Hepatocyte (in vitro differentiated cells): ENCODE results near the gene CCDC34.

ENCODE experiments used
- EZH2 ChIP-seq: fragments of 200-600 bp; sonication (generic); IDR thresholded peaks from 2 replicates; pipeline ENCODE4 v1.6.1; 2016; ENCODE audit warnings: antibody characterized with exemption, mild to moderate bottlenecking, borderline replicate concordance
- EZH2phosphoT487 ChIP-seq: fragments of 200-600 bp; sonication (generic); IDR thresholded peaks from one replicate; pipeline ENCODE4 v1.6.1; 2018; ENCODE audit warnings: antibody characterized with exemption, mild to moderate bottlenecking, low read depth, moderate library complexity; ENCODE audit not compliant: unreplicated experiment, severe bottlenecking
- TF ChIP-seq, protein P1 (sequence below): fragments of 200-600 bp; sonication (generic); IDR thresholded peaks from 2 replicates; pipeline ENCODE4 v1.5.1; 2016; ENCODE audit warnings: antibody characterized with exemption, mild to moderate bottlenecking; ENCODE audit not compliant: poor library complexity

DNA sequence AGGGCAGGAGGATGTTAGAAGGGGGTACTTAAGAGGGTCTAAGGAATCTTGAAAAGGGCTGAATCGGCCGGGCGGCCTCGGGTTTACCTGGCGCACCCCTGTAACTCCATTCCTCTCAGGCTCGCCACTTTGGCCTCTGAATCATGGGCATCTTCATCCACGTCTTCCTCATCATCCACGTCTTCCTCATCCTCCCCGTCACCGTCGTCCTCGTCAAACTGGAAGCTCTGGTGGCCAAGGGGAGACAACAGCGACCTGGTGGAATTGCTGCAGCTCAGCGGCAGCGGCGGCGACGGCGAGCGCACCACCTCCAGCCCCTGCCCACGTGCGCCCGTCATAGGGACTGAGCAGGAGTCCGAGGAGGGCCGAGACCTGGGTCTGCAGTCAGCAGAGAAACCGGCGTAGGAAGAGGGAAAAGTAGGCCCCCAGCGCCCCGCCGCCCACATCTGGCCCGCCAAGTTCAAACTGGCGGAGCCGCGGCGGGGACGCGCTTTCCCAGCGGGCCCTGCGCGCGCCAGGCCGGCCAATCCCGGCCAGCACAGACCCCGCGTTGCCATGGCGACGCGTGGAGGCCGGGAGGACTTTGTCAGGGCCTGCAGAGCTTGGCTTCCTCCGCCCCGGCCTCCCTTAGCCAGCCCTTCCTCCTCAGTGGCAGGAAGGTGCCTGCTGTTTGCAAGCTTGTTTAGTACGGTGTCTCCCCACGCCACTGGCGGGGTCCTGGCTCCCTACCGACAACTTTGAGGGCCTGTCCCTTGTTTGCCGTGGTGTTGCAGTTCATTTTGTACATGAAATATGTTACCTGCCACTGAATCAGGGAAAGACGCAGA is at the start of gene CCDC34:
- TF ChIP-seq, protein P1, sequence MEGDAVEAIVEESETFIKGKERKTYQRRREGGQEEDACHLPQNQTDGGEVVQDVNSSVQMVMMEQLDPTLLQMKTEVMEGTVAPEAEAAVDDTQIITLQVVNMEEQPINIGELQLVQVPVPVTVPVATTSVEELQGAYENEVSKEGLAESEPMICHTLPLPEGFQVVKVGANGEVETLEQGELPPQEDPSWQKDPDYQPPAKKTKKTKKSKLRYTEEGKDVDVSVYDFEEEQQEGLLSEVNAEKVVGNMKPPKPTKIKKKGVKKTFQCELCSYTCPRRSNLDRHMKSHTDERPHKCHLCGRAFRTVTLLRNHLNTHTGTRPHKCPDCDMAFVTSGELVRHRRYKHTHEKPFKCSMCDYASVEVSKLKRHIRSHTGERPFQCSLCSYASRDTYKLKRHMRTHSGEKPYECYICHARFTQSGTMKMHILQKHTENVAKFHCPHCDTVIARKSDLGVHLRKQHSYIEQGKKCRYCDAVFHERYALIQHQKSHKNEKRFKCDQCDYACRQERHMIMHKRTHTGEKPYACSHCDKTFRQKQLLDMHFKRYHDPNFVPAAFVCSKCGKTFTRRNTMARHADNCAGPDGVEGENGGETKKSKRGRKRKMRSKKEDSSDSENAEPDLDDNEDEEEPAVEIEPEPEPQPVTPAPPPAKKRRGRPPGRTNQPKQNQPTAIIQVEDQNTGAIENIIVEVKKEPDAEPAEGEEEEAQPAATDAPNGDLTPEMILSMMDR = no peak
- TF ChIP-seq EZH2 = no peak
- no peak for TF ChIP-seq EZH2phosphoT487
